GM19324 (cell line): ENCODE measurements around the gene AAMP.

Experiments
- ATAC-seq: cut with Tn5 transposase; IDR thresholded peaks from one replicate; pipeline ENCODE4 v1.9.1; 2021; ENCODE audit warnings: mild to moderate bottlenecking, moderate library complexity; ENCODE audit not compliant: unreplicated experiment, low FRiP score

AAMP gene

DNA sequence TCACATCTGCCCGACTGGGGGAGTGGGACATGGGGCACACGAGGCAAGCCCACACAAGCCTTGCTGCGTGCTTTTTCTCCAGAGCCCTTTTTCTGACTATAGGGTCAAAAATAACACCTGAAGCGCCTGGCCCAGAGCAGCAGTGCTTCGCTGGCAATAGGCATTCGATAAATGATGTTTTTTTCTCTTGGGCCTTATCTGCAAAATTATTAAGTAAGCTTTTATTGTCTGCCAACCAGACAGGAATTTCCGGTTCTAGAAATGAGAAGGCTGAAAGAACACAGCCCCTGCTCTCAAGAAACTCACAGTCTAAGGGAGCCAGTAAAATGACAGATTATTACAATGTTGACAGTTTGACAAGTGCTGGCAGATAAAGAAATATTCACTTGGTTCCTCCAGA, 25.1 kb upstream of the AAMP start:
- no peak for ATAC-seq

DNA sequence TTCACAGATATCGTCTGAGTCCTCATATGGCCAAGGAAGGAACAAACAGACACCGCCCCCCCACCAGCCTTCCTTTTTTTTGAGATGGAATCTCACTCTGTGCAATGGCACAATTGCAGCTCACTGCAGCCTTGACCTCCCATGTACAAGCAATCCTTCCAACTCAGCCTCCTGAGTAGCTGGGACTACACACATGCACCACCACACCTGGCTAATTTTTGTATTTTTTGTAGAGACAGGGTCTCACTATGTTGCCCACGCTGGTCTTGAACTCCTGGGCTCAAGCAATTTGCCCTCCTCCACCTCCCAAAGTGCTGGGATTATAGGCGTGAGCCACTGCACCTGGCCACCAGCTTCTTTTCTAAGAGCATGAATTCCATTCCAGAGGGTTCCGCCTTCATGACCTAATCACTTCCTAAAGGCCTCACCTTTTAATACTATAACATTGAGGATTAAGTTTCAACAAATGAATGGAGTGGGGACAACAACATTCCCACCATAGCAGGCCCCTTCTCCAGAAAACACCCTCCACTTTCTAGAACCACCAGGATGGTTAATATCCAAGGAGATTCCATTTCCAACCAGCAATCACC, 24.6 kb upstream of the AAMP start:
- ATAC-seq: no peak

- ATAC-seq: no peak
Measured at GRCh38 chr2:218293715-218294429, 23.9 kb upstream of the AAMP start.

- peak; percentile 72 for ATAC-seq
Measured at GRCh38 chr2:218292048-218293014, 22.4 kb upstream of the AAMP start, which contains the start of gene TMBIM1. TSS of gene TMBIM1 (minus strand) at chr2:218292503. CDS start at chr2:218282141, 10,362 bp downstream.

- no peak for ATAC-seq
Measured at GRCh38 chr2:218291318-218292047, 21.5 kb upstream of the AAMP start.

- peak; percentile 50 for ATAC-seq
Measured at GRCh38 chr2:218290316-218291261, 20.7 kb upstream of the AAMP start.

GRCh38 chr2:218289639-218290315, 19.8 kb upstream of the AAMP start:
- no peak for ATAC-seq

DNA sequence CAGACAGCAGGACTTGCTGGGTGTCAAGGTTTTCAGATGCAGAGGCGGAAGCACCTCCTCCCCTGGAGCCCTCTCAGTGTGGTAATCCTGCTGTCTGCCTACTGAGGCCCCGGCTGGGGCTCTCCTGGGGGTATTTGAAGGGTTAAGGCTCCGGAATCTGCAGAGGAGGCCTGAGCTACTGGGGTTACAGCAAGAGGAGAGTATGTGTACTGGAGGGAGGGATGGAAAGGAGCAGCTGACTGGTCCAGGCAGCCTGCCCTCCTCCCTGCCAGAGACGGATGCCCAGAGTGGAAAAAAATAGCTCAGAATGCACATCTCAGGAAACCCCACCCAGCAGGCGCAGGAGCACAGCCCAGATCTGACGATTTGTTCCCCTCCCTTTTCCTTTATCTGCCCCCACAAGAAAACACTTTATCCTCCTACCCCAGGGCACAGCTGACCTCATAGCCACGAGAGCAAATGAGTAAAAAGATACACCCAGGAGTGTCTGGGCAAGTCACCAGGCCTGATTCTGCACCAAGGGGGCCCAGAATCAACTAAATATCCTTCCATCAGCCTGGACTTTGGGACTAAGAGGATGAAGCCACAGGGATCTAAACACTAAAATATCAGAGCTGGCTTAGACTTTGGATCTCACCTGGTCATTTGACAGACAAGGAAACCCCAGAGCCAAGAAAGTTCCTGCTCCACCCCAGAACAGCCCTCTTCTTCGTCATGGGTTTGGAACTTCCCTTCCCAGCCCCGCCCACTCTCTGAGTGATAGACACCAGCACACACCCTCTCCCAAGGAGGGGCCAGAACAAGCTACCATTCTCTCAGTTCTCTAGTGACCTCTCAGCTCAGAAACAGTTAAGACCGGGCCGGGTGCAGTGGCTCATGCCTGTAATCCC, 16.9 kb upstream of the AAMP start:
- ATAC-seq: peak; percentile 58

GRCh38 chr2:218285604-218286003, 15.7 kb upstream of the AAMP start:
- no peak for ATAC-seq

GRCh38 chr2:218284106-218284811, 14.3 kb upstream of the AAMP start:
- ATAC-seq: peak; percentile 54

DNA sequence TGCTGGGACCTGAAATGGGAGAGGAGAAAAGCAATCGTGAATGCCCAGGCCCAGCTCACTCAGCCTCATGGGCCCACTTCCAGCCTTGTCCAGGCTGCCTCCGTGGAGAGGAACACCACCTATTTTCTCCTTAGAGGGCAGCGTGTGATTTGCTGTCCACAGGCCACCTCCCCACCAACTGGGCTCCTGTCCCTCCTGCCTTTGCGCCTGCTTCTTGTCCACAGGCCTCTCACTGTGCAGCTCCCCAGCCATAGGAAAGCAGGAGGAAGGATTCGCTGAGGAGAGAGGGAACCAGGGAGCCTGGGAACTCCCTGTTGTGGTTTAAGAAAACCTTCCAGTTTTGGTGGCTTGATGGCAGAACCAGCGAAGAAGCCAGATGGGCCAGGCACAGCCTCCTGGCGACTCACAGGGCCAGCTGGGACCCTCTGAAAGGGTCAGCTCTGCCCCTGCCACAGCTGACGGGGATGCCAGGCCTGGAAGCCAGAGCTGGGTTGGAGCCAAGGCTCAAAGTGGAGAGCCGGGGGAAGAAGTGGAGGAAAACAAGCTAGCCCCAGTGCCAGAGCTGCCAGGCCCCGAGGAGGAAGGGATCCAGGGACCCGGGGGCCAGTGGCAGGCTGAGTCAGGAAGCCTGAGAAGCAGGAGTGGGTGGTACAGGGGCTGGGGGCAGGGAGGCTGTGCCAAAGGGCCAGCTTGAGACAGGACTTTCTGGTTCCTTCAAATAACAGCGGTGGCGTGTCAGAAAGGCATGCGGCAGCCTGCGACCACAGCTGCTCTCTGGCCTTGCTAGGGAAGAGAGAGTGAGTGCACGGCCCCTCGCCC, 12.4 kb upstream of the AAMP start:
- no peak for ATAC-seq

GRCh38 chr2:218281449-218281848, 11.5 kb upstream of the AAMP start:
- ATAC-seq: no peak

DNA sequence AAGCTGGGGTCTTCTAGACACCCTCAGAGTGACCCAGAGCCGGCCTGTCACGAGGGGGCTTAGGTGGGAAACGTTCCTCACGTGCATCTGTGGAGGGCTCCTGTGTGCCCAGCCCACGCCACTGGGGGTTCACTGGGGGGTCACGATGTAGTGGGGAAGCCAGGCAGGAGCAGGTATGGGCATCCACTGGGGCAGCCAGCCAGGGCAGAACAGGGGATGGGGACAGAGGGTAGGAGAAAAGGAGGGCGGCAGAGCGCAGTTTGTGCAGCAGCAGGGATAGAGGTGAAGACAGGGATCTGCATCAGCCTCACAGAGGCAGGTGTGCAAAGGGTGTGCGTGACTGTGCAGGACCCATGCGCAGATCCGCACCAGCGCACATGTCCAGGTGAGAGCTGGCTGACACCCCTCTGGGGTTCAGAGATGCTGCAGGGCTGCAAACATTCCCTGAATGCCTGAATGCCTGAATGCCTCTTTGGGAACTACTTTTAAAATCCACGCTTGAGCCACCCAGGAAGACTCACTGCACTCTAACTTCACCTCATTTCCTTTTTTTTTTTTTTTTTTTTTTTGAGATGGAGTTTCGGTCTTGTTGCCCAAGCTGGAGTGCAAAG, 10.4 kb upstream of the AAMP start:
- no peak for ATAC-seq

- no peak for ATAC-seq
Measured at GRCh38 chr2:218278531-218279360, 8.8 kb upstream of the AAMP start.

DNA sequence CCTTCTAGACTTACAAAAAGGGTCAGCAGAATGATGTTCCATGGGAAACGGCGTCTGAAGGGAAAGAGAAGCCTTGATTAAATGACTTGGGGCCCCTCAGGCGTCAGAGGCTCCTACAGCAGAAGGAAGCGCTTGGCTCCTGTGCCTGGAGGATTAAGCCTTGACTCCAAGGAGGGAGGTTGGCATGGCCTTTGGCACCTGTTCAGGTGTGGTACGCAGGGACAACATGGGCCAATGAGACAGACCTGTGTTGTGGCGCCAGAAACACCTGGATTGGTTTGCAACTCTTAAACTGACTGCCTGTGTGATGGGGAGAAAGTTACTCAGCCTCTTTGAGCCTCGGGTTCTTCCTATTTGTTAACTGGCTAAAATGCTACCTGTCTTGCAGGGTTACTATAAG, 8.0 kb upstream of the AAMP start:
- no peak for ATAC-seq
